HG03354 (cell line): ENCODE measurements around the gene GPD1L.
"Not testable (repeated sequence)": the region's sequence is repeated elsewhere in the genome, so short reads cannot be mapped to it uniquely, and the experiment has no call there.

Source experiments
- ATAC-seq: cut with Tn5 transposase; IDR thresholded peaks from one replicate; pipeline ENCODE4 v1.9.1; 2021; ENCODE audit warnings: mild to moderate bottlenecking; ENCODE audit not compliant: unreplicated experiment, poor library complexity, severe bottlenecking

GPD1L gene

DNA sequence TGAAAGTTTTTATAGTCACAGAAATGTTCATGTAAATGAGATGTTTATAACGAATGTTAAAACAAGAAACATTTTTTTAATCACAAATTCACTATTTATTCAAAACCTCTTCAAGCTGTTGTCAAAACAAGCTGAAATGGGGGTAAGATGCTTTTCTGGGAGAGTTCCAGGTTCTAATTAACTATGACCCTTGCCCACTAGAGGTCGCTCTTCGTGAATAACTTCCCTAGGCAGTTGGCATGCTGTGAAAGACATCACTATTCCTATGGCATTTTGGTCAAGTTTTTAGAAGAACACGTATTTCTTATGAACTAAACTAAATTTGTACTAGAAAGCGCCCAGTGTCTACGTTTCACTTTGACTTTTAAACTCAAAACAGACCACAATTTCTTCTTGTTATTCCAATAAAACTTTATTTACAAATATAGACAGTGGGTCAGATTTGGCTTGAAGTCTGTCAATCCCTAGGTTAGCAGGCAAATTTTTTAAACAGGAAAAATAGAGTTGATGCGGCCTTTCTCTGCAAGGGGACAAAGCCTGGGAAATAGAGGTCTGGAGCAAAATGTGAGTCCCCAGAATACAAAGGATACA is 69.3 kb downstream of the GPD1L start:
- peak; percentile 46 for ATAC-seq

DNA sequence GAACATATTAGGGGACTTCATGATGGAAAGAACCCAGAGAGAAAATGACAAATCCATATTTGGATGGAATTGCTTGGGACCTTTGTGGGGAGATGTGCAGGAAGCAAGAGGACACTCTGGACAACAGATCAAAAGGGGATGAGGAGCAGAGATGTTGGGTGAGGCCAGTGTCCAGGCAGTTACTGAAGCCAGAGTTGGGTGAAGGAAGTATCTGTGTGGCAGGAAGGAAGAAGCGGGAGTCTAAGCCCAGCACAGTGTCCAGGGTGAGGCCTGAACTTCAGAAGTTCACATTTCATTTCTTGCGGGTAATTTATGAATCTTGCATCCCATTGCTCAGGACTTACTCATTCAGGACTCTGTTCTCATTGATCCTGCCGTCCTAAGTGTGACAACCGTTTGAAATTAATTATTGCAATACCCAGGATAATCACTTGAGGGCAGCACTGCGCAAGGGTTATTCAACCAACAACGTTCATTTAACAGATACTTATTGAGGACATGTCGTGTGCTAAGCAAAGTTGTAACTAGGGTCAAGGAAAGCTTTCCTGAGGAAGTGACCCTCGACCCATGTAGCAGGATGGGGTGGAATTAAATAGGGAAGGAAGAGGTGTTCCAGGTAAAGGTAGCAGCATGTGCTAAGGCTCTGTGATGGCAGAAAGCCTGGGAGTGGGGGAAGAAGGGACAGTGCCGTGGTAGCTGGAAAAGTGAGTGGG is 70.7 kb downstream of the GPD1L start:
- peak; percentile 60 for ATAC-seq

DNA sequence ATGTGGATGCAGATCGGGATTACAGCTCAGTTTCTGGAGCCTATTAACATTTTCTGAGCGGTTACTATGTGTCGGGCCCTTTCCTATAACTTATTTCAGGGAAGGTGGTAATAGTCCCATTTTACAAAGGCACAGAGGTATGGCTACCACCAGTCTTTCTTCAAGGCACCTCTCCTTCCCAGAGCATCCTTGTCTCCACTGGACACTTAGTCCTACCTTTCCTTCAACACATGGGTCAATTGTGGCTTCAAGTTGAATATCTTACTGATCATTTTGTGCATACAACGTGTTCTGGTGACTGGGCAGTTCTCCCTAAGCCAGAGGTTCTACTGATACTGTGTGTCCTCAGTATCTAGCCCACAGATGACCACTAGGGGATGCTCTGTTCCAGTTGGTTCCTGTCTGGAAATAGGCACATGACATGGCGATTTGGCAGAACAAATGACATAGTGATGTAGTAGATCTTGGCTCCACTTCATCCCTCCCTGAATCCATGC is 71.3 kb downstream of the GPD1L start:
- peak; percentile 84 for ATAC-seq

DNA sequence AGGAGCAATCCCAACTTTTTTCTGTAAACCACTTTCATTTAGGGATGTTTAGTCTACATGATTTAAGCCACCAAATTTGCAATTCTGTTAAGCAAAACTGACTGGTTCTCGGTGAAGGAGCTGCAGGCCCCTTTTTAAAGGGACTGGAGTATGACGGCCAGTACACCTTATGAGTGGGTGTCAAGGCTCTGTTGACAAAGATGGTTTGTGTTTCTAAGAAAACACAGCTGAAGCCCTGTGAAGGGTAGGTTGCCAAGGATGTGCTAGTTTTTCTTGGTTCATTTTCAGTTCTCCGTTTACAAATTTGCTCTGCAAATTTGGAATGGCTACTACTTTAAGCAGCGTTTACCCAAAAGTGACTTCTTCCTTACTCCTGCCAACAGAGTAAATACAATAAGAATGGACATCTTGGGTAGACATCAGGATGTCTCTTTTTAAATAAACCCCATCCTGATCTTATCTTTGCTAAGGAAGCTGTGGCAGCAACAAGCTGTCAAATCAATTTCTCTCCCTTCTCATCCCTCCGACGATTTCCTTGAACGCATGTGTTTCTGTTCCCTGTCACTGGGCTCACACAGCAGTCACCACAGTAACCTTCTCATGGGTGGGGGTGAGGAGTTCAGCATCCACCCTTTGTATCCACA is 73.8 kb downstream of the GPD1L start:
- ATAC-seq: no peak

DNA sequence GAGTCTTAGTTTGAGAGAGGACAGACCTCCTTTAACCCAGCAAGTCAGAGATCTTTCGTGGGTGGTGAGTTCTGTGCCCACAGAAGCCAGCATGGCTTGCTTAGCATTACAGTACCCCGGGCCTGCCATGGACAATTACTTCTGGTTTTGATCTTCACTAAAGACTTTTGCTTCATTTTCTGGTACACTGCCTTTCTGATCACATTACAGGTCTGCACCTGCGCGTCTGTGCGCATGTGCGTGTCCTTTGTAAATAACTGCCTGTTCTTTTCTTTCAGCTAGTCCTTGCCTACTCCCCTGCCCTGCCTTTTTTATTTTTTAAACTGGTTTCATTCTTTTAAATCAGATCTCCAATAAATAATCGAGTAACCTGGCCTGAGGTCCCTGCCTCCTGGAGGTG is 74.9 kb downstream of the GPD1L start:
- no peak for ATAC-seq

DNA sequence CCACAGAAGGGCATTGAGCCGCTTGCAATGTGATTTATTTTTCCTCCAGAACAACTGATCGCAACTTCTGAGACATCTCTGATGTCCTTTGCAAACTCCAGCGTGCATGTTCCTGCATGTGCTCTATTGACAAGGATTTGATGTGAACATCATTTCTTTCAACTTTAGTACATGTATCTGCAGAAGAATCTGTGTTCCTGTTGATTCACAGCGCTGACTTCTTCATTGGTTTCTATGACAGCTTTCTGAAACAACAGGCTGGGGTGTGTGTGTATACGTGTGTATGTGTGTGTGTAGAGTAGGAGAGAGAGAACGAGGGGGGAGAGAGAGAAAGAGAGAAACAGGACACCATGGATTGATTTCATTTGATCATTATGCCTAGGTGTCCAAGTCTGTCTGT is 75.4 kb downstream of the GPD1L start:
- ATAC-seq: no peak

DNA sequence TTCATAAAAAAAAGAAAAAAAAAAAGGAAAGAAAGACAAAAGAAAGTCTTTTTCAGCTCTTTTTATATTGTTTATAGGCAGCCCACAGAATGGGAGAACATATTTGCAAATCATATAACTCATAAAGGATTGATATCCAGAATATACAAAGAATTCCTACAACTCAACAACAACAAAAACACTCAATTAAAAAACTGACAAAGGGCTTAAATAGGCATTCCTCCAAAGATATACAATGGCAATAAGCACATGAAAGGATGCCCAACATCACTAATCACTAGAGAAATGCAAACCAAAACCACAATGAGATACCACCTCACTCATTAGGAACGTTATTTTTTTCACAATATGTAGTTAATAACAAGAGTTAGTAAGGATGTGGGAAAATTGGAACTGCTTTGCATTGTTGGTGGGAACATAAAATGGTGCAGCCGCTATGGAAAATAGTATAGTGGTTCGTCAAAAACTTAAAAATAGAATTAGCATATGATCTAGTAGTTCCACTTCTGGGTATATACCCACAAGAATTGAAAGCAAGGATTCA is 77.8 kb downstream of the GPD1L start:
- no peak for ATAC-seq

DNA sequence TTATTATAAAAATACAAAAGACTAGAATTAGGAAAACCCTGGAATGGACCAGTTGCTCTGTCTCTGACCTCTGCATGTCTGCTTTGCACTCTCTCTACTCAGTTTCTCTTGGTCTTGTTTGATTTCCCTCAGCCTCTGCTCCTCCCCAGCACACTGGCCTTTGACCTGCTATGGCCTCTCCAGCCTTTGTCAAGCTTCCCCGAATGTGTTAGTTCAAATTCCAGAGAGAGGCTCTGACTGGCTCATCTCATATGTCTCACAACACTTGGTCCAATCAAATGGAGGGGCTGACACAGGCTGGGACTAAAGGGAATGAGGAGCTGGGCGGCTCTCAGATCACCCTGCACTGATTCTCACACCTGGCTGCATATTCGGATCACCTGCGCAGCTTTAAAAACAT is 79.7 kb downstream of the GPD1L start:
- ATAC-seq: no peak

DNA sequence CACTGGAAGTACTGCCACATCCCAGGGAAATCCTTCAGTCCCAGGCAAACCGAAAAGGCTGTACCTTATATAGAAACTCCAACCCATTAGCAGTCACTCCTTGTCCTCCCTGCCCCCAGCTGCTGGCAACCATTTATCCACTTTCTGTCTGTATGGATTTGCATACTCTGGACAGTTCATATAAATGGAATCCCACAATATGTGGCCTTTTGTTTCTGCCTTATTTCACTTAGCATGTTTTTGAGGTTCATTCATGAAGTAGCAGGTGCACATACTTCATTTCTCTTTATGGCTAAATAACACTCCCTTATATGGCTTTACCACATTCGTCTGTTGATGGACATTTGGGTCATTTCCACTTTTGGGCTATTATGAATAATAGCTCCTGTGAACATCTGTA is 80.5 kb downstream of the GPD1L start:
- ATAC-seq: no peak

DNA sequence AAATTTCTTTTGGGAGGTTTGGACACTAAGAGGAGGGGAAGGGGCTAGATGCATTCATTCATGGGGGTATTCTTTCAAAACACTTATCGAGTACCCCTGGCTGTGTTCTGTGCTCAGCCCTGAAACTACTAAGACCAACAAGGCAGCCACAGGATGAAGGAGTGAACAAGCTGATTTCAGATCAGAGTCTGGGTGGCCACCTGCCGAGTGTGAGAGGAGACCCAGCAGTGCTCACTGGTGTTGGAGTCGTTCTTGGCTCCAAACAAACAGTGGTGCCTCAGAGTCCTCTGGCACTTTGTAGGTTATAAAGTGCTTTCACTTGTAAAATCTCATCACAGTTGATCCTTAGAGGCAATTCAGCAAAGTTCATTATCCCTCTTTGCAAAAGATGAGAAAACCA is 83.3 kb downstream of the GPD1L start:
- no peak for ATAC-seq

DNA sequence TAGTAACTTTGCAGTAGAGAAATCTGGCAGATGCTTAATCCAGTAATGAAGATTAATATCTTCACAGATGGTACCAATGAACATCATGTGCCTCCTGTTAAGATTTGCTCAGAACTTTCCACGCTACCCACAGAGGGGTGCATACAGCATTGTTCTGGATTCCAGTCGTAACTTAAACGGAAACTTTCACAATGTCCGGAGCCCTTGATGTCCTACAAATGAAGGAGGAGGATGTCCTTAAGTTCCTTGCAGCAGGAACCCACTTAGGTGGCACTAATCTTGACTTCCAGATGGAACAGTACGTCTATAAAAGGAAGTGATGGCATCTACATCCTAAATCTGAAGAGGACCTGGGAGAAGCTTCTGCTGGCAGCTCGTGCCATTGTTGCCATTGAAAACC is 84.1 kb downstream of the GPD1L start:
- not testable (repeated sequence) for ATAC-seq

DNA sequence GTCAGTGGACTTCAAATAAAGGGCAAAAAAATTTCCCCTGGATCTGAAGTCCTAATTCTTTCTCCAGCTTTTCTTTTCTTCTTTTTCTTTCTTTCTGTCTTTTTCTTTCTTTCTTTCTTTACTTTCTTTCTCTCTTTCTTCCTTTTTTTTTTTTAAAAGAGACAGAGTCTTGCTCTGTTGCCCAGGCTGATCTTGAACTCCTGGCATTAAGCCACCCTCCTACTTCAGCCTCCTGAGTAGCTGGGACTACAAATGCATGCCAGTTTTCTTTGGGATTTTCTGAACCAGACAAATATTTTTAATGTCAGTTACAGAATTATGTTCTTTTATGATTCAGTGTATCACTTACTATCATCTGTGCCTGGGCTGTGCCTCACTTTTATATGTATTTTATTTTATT is 86.7 kb downstream of the GPD1L start:
- ATAC-seq: no peak

DNA sequence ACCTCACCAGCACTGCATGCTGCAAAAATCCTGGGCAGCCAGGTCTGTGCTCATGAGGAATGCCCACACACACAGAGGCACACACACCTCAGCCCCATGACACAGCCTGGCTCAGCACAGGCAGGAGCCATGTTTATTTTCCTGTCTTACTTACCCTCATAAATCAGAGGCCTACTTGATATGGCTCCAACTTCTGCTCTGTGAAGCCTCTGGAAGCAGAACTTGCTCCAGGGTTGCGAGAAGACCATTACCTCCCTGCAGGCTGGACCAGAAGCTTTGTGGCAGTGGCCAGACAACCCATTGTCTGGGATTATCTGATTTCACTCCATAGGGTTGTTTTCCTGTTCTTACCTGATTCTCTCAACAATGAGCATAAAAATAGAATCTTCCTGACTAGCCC is 88.2 kb downstream of the GPD1L start:
- ATAC-seq: no peak

DNA sequence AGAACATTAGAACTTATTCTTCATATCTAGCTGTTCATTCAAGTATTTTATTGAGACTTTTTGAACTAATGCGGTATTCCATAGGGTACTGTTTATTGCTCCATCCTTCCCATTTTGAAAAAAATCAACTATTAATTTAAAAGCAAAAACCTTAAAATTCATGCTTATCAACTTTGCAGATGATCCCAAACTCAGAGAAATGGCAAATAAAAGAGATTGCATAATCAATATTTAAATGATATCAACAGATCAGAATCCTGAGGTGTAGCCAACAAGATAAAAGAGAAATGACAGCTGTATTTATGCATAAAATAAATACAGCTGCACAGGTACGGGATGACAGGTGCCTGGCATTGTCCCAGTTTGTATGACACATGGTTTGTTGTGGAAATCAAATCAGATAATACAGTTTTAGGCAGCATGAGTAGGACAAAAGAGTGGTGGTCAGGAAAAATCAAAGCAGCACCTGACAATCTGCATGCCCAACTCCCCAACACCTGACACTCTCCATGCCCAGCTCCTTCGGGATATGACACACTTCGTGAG is 89.6 kb downstream of the GPD1L start:
- ATAC-seq: no peak

DNA sequence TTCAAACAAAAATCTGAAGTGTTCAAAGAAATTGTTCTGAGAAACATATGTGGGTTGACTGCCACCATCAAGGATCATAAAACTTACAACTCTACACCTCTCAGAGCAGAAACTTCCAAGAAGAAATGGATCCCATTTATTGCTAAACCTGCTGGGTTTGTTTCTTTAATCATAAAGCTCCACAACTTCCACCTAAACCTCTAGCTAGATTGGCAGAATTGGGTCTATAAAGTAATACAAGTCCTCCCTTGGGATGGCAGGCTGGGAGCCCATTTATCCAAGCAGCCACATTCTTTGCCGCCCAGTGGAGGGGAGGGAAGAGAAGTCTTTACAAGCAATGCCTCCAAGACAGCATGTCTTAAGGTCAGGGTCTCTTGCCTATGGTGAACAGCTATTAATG is 91.6 kb downstream of the GPD1L start:
- ATAC-seq: no peak

DNA sequence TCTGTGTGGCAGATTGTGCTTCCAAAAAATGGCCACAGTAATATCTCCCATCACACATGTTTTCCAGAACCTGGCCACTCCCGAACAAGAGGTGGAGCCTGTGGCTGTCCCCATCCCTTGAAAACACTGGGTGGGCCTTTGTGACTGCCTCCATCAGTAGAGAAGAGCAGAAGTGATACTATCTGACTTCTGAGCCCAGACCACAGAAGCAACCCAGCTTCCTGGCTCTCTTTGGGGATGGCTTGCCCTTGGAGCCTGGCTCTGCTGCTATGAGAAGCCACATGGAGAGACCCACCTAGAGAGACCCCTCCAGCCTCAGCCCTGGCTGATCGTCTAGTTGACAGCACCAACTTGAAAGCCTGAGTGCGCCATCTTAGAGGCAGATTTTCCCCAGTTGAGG is 92.3 kb downstream of the GPD1L start:
- ATAC-seq: no peak

DNA sequence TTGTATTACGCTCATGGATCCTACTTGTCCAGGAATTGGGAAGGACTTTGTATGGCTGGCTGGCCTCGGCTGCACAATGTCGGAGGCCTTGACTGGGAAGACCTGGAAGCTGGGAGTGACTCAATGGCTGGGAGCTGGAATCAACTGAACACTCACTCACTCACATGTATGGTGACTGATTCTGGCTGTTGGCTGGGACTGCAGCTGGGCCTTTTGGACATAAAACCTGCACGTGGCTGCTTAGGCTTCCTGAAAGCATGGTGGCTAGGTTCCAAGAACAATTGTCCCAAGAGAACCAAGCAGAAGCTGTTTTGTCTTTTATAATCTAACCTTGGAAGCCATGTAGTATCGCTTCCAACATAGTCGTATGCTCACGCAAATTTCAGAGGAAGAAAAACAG is 94.1 kb downstream of the GPD1L start:
- ATAC-seq: no peak

DNA sequence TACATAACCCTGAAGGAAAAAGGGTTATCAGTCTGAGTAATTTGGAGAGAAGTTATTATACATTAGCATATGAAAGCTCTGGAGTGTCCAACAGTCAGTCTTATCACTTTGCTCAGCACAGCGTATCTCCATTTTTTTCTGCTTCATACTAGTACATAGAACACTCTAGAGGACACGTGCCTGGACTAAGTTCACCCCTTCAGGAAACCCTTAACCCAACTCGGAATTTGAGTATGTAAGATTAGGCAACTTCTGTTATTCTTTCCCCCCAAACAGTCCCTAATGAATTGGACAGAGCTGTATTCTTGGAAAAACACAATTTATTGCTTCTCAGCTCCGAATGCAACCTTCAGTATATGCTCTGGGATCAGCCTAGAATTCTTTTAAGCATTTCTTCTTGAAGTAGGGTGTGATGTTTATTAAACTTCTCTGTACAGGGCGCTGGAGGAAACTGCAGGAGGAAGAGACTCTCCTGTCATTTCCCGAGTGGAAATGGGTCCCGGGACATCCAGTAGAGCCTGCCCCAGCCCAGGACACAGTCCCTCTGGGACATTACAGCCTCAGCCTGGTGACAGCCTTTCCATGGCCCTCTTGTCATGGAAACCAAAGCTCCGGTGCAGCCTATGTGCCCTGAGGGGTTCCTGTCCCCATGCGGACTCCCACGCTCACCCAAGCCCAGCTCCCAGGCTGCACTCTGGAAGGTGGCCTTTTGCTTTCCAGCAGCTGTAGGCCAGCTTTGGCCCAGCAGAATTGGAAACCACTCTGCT is 94.8 kb downstream of the GPD1L start:
- no peak for ATAC-seq

DNA sequence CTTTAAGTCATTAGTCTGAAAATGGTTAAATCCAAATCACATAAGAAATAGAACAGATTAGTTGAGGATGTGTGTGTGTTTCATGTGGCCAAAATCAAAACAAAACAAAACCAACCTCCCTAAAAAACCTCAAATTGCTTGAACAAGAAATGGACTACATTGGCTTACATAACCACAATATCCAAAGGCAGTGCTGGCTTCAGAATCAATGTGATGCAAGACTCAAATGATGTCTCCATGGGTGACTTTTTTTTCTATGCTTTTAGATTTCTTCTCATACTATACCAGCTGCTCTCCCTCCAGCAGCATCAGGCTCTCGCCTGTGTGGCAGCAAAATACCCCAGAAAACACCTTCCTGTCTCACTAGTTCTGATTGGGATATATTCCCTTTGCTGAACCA is 96.1 kb downstream of the GPD1L start:
- ATAC-seq: no peak

DNA sequence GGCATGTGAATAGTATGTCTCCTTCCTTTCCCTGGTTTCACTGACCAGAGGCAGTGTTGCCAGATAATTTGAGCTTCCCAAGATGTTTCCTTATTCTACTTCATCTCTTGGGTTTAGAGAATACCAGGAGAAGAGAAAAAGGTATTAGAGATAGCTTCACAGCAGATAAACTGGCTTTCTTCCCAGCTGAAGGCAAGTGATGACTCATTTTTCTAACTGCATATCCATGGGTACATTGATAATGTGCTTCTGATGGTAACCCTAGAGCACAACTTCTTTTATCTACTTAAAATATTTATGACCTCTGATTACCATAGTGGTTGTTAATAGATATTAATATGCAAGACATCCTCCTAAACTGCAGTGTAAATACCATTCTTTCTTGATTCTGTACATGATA is 97.4 kb downstream of the GPD1L start:
- no peak for ATAC-seq
